GM12872 (cell line): ENCODE measurements around the gene HTR1D.

Source experiments
- TF ChIP-seq, protein P1 (sequence below): IDR thresholded peaks from 3 replicates; pipeline ENCODE4 v1.5.1; 2011; ENCODE audit warnings: low read depth, mild to moderate bottlenecking, low read length, moderate library complexity; ENCODE audit not compliant: insufficient read depth

The HTR1D gene

DNA sequence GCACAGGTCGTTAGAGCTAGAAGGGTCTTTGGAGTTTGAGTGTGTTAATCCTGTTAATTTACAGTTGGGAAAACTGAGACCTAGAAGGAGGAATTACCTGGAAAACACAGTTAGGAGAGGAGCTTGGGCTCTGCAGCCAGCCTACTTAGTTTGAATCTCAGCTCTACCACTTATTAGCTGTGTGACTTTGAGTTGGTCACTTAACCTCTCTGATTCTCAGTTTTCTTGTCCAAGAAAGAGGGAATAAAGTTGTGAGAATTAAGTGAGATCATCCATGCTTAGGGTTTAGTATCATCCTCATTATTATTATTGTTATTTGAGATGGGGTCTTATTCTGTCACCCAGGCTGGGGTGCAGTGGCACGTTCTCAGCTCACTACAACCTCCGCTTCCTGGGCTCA lies 5.4 kb upstream of the HTR1D start:
- TF ChIP-seq, protein P1, sequence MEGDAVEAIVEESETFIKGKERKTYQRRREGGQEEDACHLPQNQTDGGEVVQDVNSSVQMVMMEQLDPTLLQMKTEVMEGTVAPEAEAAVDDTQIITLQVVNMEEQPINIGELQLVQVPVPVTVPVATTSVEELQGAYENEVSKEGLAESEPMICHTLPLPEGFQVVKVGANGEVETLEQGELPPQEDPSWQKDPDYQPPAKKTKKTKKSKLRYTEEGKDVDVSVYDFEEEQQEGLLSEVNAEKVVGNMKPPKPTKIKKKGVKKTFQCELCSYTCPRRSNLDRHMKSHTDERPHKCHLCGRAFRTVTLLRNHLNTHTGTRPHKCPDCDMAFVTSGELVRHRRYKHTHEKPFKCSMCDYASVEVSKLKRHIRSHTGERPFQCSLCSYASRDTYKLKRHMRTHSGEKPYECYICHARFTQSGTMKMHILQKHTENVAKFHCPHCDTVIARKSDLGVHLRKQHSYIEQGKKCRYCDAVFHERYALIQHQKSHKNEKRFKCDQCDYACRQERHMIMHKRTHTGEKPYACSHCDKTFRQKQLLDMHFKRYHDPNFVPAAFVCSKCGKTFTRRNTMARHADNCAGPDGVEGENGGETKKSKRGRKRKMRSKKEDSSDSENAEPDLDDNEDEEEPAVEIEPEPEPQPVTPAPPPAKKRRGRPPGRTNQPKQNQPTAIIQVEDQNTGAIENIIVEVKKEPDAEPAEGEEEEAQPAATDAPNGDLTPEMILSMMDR: no peak

DNA sequence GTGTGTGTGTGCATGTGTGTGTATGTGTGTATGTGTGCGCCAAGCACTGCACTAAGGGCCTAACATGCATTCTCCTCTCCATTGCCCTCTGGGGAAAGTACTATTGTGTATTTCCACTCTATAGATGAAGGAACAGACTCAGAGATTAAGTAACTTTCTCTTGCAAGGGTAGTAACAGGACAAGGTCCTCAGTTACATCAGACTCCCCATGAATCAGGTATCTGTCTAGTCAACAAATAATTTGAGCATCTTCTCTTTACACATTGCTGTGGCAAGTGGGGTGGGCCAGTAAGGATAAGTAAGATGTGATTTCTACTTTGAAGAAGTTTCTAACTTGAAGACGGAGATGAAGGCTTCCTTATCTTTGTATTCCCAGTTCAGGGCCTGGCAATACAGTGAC lies 5.0 kb upstream of the HTR1D start:
- TF ChIP-seq, protein P1: no peak

DNA sequence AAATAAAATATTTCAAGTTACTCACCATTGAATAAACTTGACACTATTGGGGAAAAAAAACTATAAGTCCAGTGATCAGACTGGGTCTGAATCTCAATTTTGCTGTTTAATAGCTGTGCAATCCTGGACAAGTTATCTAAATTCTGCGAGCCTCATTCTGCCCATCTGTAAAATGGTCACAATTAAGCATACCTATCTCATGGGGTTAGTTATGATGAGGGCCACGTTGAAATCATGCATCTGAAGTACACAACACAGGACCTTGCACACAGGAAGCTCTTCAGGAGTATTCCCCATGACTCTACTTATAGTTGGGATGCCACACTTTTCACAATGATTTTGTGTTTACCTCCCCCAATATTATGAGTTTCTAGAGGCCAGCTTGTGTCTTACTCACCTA lies 3.8 kb upstream of the HTR1D start:
- TF ChIP-seq, protein P1: no peak

DNA sequence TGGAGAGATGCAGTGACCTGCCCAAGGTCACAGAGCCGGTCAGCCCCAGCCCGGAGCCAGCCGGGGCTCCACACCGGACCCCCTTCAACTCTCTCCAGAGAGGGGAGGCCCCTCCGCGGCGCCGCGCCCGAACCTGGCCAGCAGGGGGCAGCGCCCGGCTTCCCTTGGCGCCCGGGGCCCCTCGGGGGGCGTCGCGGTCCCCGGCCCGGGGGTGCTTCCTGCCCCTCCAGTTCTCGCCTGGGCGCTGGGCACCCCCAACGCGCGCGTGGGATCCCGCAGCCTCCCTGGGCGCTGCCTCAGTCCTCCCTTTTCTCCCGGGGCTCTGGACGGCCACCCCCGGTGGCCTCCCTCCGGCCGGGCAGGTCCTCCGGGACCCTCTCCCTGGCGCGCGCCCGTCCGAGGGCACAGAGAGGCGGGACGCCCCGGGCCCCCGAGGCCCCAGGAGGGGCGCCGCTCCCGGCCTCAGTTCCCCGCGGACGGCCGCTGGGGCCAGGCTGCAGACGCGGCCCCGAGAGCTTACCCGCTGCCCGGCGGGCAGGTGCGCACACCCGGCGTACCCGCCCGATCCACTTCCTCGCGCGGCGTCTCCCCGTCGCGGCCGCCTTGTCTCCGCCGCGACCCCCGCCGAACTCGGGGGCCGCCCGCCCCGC lies 406 bp downstream of the HTR1D start:
- TF ChIP-seq, protein P1: peak; percentile 65

DNA sequence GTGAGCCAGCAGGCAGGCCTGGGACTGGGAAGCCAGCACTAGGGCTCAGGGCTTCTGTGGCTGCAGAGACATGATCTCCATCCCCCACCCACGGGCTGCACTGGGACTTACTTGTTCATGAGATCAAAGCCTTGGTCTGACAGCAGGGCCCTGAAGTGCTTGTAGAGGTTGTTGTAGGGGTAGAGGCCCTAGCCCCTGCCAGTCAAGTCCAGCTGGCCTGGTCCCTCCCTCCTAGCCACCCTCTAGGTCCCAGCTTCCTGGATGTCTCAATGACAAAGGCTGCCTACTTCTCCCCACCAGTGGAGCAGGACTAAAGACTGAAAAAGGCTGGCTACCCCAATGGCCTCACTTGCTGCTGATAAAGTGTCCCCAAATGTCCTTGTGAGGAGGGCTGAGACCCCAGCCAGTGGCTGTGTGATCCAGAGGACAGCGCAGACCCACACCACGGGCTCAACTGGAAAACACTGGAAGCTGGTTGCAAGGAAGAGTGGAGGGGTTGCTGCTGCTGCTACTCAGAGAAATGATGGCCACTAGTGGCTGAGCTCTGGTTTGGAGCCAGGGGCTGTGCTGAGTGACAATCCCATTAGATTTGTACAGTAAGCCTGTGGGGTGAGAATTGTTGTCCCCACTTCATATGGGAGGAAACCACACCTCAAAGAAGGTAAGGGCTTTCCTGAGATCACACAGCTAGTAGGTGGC lies 1.4 kb downstream of the HTR1D start:
- TF ChIP-seq, protein P1: no peak

DNA sequence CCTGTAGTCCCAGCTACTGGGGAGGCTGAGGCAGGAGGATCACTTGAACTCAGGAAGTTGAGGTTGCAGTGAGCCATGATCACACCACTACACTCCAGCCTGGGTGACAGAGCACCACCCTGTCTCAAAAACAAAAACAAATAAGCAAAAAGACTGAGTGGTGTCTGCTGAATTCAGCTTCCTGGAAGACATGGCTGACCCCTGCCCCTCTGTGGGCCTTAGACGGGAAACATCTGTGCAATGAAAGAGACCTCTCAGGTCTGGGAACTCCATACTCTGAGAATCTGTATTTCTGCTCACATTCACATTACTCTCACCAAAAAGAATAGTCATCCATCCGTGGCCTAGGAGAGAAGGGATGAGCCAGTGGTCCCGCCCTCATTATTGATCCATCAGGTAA lies 2.0 kb downstream of the HTR1D start:
- TF ChIP-seq, protein P1: no peak

DNA sequence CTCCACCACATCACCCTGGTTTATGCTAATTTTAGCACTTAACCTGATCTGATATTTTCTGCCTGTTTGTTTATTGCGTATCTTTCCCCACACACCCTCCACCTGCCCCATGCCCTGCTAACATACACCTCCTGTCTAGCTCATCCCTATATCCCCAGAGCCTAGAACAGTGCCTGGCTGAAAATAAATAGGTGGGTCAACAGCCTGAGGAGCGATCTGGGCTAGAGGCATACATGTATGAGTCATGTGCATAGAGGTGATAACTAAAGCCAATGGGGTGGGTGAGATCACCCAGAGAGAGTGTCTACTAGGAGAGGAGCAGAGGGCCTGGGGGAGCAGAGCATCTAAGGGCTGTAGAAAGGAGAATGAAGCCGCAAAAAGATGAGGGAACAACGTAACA lies 2.7 kb downstream of the HTR1D start:
- TF ChIP-seq, protein P1: no peak
